ENCODE data around the gene DLGAP1.
"Not testable (repeated sequence)": the region's sequence is repeated elsewhere in the genome, so short reads cannot be mapped to it uniquely, and the experiment has no call there.

DLGAP1 gene

DNA sequence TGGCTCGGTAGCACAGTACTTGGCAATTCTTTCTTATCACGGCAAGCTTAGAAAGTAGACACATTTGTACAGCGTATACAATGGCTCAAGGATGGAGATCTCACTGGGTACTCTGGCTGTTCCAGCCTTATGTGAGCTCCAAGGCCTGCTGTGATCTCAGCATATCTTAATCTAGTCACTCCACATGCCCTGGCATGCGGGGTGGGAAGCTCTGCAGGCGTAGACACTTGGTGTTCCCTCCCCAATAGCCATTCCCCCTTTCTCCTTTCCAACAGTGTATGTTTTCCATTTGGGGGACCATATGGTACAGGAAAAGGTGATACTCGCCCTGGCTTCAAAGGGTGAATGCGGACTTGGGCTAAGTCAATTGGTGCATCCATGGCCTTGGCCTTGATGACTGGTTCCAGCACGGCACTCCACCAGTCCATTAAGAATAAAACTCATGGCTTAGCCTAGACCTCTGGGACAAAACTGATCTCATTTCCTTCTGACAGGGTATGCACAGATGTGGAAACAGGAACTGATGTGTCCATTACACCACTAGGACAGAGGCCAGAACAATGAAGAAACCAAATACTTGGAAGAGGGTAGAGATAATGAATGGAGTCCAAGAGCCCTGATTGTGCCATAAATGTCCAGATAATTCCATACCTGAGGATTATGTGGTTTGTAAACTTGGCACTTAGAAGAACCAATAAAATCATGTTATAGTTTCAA is 976.7 kb downstream of the DLGAP1 start:
- no peak for DNase-seq

DNA sequence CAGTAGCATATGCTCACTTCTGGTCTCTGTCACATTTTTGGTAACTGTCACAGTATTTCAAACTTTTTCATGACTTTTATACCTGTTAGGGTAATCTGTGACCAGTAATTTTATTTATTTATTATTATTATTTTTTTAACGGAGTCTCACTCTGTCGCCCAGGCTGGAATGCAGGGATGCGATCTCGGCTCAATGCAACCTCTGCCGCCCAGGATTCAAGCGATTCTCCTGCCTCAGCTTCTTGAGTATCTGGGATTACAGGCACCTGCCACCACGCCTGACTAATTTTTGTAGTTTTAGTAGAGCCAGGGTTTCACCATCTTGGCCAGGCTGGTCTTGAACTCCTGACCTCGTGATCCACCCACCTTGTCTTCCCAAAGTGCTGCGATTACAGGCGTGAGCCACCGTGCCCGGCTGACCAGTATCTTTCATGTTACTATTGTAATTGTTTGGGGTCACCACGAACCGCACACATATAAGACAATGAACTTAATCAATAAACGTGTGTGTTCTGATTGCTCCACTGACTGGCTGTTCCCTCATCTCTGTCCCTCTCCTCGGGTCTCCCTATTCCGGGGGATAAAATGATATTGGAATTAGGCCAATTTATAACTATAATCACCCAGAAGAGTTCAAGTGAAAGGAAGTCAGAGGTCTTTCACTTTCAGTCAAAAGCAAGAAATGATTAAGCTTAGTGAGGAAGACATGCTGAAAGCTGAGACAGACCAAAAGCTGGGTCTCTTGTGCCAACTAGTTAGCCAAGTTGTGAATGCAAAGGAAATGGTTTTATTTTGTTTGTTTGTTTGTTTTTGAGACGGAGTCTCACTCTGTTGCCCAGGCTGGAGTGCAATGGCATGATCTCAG is 982.2 kb downstream of the DLGAP1 start:
- DNase-seq: peak; percentile 17 to 18

DNA sequence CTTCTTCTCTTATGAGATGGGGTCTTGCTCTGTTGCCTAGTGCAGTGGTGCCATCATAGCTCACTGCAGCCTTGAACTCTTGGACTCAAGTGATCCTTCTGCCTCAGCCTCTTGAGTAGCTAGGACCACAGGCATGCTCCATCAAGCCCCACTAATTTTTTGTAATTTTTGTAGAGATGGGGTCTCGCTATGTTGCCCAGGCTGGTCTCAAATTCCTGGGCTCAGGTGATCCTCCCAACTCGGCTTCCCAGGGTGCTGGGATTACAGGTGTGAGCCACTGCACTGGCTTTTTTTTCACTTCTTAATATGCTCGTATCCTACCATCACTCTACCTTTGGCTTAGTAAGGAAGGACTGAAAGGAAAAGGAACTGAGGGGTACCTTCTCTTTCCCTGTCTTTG is 983.0 kb downstream of the DLGAP1 start:
- not testable (repeated sequence) for DNase-seq

DNA sequence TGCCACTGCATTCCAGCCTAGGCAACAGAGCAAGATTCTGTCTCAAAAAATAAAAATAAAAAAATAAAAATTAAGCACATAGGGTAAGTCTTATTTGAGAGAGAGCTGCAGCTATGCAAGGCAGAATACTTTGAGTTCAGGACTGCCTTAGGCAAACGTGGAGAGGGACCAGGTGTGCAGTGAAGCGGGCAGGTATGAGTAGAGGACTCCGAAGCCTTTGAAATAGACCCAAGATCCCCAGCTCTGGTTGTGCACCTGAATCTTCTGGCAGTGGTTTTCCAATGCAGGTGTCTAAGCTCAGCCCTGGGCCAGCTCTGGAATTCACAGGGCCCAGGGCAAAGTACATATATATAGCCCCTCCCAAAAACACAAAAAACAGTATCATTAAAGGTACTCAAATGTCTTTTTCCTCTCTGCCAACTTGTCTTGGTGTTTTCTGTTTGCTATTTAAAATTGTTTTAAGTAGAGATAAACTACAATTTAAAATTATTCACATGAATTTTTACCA is 983.9 kb downstream of the DLGAP1 start:
- no peak for DNase-seq

DNA sequence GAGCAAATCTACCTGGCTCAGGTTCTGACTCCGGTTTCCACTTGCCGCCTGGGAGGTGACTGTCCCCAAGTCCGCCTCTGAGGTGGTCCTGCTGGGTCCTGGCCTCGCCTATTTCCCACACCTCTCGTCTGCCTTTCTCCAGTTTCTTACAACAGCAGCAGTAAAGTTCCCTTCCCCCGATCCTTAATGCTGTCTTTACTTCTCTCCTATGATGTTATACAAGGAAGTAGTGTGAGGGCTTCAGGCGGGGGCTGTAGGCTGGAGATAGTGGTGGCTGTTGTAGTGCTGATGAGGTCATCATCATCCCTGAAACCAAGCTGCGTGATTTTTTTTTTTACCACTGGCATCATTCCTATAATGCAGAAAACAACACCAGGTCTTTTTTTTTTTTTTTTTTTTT is 986.3 kb downstream of the DLGAP1 start:
- DNase-seq: no peak

DNA sequence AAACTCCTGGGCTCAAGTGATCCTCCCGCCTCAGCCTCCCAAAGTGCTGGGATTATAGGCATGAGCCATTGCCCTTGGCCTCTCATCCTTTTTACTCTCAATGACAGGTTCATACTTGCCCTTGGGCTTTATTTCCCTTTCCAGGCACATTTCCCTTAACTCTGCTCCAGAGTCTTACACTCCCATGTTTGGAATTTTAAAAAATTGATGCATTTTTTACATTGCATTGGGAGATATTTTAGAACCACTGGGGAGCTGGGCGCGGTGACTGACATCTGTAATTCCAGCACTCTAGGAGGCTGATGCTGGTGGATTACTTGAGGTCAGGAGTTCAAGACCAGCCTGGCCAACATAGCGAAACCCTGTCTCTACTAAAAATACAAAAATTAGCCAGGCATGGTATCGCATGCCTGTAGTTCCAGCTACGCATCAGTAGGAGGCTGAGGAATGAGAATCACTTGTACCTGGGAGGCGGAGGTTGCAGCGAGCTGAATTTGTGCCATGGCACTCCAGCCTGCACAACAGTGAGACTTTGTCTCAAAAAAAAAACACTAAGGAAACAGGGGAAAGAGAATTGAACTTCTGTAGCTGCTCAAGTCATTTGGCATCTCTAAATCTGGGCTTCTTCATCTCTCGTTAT is 986.9 kb downstream of the DLGAP1 start:
- DNase-seq: no peak

DNA sequence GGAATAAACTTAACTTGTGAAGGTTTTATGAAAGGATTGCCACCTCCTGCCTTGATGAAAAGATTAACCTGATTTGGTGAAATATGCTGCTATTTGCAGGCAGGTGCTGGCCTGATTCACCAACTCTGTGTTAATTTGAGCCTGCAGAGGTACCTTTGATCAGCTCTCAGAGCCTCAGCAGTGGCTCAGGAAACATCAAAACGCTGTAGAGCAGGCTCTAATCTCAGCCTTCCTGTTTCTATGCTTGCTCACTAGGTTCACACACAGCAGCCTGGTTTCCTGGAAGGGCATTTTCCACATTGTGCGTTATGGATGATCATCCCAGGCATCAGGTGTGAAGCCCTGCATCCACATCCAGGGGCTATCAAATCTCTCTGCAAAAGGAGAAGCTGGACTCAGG is 988.2 kb downstream of the DLGAP1 start:
- DNase-seq: no peak

DNA sequence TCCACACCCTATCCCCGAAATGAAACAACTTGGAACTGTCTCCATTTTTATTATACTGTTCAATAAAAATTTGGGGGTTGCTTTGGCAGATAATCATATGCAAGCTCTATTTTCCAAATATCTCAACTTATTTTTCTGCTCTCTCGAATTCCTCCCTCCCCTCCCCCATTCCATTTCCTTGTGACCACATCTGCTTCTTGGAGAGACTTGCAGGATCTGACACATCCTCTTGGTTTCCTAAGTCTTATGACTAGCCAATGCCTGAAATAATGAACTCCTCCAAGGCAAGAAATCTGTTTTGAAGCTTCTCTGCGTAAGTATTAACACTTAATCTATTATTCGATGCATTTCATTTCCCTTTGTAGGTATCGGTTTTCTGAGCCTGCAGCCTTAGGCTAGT is 989.1 kb downstream of the DLGAP1 start:
- DNase-seq: no peak

DNA sequence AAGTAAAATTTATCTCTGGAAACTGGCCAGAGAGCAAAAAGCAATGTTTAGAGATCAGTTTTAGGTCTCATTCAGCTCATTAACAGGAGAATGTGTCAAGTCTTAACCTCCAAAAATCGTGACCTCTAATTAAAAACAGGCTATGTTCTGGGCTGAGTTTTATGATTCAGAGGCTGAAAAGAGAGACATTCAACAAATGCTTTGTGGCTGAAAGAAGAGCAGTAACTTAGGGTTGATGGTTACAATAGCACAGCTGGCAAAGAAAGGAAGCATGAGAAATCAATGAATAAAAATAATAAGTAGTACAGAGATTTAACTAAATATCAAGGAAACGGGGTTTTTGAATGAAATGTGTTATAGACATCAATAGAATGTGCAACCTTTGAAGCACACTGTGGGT is 992.1 kb downstream of the DLGAP1 start:
- no peak for DNase-seq

DNA sequence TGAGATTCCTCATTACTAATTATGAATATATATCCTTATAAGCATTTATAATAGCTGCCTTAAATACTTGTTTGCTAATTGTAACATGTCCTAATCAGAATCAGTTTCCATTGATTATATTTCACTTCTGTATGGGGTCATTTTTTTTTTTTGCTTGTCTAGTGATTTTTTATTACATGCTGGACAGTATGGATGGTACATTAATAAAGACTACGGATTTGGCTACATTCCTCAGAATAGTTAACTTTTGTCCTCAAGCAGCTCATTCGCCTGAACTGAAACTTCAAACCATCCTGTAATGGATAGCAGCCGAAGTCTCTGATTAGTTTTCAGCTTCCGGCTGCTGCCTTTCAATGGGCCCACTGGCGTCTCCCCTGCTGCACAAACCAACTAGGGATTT is 993.4 kb downstream of the DLGAP1 start:
- DNase-seq: no peak

DNA sequence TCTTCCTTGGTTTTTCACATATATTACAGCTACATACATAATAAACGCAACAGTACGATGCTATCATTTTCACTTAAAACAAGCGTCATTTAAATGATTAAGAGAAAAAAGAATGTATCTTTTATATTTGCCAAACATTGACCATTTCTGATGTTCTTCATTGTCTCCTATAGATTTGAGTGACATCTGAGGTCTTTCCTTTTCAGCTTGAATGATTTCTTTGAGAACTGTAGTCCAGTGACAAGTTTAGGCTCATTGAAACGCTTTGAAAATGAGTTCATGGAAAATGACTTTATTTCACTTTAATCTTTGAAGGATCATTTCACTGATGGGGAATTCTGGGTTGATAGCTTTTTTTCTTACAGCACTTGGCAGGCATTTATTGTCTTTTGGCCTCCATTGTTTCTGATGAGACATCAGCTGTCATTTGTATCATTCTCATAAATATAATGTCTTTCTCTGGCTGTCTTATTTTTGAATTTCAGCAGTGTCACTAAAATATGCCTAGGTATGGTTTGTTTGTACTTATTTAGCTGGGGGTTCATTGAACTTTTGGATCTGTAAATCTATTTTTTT is 994.2 kb downstream of the DLGAP1 start:
- DNase-seq: no peak

DNA sequence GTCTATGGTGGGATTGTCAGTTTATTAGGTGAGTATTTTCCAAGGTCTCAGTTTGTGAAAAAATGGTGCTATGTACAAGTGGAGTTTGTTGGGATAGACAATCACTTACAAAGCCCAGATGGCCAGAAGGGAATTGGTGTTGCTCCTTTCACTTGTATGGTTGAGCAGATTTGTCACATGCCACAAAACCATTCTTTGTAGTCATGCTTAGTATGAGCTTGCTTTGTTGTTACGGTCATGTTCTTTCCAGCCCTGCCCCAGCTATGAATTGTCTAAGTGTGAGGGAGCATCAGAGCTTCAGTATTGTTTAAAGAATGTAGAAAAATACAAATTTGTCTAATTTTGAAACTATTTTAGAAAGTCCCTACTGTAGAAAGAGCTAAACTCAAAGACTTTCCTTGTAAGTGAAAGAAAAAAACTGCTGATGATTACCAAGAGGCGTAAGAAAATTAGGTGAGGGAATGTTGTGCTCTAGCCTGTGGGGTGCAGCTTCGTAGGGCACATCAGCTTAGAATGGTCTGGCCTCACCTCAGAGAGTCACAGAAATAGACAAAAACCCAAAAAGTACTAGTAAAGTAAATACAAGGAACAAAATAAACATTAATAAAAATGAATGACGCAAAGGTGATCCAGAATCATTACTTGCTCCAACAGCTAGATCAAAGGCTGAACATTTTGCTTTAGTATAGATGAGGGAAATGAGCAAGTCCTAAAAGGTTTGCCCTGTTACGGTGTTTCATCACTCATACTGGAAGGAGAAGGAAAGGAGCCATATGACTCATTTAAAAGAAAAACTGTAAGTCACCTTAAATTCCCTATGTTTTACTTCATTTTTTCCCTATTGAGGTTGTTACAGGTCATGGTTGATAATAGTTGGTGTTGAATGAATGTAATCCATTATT is 995.9 kb downstream of the DLGAP1 start:
- DNase-seq: peak in 1 of 2 experiments; percentile 17

DNA sequence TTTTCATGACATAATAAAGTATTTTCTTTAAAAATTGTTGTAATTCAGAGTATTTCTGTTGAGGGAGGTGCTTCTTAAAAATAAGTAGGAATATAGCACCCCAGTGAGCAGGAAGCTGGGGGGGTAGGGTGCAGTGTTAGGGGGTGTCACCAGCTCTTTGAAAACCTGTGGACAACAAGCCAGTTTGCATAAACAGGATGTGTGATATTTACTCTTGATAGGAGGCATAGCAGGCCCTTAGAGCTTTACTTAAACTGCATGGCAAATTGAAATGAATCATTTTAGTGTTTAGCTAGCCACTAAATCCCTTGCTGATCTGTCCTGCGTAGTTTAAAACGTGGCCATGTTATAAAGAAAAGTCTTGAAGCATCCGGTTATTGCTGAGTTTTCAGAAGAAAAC is 996.7 kb downstream of the DLGAP1 start:
- DNase-seq: no peak

DNA sequence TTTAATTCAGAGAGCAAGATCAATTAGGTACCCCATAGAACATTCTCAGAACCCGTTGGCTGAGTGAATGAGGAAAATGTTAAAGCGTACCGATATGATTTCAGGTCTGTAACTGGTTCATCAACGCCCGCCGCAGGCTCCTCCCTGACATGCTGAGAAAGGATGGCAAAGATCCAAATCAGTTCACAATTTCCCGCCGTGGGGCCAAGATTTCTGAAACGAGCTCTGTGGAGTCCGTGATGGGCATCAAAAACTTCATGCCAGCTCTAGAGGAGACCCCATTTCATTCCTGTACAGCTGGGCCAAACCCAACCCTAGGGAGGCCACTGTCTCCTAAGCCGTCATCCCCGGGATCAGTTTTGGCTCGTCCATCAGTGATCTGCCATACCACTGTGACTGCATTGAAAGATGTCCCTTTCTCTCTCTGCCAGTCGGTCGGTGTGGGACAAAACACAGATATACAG is 997.8 kb downstream of the DLGAP1 start:
- DNase-seq: no peak

DNA sequence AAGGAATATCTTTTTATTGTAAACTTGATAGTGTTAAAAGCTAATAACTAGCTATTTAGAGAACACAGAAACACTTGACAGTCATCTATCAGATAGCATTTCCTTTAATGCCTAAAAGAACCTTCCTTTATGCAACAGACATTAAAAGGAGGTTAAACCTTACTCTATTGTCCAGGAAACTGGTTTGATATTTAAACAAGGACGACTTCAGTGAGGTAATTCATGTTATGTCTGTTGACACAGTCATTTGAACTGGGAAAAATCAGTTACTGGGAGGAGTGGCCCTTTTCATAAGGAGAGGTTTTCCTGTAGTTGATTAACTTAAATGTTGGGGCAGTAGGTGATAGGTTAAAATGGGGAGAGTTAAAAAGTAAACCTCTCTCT is 998.4 kb downstream of the DLGAP1 start:
- no peak for DNase-seq

DNA sequence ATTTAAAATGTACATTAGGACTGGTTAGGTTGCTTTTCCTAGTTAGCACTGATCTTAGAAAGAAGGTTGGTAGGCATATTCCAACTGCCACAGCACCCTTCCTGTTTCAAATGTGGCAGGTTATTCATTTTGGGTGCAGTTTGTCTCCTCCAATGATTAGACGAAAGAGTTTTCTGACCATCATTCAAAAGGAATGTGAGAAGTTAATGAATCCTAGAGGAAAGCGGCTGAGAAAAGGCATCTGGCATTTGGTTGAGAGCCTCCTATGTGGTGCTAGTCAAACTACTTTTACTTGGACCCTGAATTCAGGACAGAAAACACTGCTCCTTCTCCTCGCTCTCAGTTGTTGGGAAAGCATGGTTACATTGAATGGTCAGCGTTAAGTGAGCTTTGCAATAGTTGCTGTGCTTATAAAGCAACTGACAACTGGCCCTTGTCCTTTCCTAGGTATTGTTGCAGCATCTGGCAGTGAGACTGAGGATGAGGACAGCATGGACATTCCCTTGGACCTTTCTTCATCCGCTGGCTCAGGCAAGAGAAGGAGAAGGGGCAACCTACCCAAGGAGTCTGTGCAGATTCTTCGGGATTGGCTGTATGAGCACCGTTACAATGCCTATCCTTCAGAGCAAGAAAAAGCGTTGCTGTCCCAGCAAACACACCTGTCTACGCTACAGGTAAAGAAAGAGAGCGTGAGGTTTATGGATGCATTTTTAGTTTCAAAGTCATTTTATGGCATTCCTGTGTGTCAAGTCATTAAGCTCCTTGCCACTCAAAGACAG is 999.0 kb downstream of the DLGAP1 start:
- DNase-seq: no peak

DNA sequence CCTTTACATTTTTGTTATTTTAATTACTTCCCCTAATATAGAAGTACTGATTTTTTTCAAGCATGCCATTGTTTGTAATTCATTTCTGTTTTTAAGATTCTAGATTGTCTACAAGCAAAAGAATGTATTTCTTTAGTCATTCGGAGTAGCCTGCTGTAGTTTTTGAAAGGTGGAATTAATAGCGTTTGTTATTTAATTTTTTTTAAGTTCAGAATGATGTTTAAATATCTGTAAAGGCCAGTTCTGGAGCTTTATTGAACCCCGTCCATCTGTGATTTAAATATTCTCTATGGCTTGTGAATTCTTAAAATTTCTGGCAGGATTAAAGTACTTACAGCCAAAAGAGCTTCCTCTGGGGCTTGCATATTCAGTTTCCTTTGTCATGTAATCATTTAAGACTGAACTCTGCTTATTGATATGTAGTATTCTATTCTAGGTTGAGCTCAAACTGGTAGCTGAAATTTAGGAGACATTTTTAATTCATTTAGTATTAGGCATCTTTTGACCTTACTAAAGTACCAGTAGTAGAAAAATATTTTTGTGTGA is 999.9 kb downstream of the DLGAP1 start:
- DNase-seq: no peak

DNA sequence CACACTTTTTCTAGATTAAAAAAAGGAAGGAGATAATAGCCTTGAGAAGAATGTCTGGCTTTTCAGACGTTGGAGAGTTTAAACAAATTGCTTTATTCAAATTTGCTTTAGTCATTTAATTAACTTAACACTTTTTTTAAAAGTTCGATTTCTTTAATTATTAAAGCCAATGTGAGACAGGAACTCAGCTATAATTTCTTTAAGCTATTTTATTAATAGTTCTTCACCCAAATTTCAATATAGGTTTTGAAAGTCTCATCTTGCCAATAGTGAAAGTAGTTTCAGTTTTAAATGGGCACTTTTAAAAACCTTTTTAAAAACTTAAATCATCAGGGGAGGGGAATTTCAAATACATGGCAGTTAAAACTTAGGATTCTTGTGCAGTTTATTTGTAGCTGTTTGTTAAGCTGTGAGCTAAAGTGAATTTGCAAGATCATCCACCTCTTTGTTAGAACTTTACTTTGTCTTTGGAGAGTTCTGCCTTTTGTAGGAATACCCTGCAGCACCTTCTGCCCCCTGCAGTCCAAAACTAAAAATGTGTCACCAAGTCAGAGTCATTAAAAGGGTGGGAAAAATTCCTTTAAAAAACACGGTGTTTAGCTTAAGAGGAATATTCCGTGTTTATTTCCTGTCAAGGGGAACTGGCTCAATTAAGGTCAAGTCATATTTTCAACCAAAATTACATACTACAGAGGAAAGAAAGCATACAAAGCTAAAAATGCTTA is 1000.6 kb downstream of the DLGAP1 start:
- peak in 1 of 2 experiments; percentile 18 for DNase-seq

DNA sequence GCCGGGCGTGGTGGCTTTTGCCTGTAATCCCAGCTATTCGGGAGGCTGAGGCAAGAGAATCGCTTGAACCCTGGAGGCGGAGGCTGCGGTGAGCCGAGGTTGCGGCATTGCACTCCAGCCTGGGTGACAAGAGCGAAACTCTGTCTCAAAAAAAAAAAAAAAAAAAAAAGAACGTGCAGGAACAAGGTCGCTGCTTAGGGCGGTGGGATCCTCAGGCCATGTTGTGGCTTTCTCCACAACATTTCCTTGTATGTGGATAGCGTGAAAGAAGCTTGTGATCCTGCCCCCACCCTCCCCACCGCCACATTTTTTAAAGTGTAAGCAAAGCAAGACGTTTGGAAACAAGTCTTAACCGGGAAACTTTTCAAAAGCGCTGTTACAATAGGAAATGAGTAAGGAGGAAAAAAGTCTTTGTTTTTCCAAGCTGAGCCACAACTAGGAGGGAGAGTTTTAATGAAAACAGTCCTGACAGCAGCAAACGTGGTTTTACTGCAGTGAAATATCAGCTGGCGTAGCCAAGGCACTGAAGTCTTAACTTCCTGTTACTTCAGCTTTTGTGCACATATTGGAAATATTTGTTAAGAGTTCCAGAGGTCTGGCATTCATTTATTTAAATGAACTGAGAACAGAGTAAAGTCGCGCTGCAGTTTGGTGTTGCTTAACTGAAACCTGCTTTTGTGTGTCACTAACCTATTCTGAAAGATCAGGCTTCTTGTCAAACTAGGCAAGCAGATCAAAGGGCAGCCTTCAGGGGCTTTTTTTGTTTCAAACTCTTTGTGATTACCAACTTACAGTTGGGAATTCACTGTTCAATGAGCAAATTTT is 1001.4 kb downstream of the DLGAP1 start:
- peak; percentile 31 to 55 for DNase-seq

All from activated CD4-positive, alpha-beta T cell treated with anti-CD3 and anti-CD28 coated beads, Interleukin-2, amount 50 U/mL, for 48 hours (primary cell).